Body of pancreas (tissue), 4 donors: ENCODE results near the gene SH3GLB2. TPM values are rescaled to one million over a fixed set of nuclear protein-coding genes. Genes with fewer than 3 reads are reported as not detected.

Experiments
- ATAC-seq: fragments of 150-250 bp; one replicate; pipeline ENCODE4 v1.9.1; 2016
- DNase-seq, 4 donors: peaks; one replicate each; pipeline ENCODE4 v3.0.0-alpha.2; 2019
- H3K27ac ChIP-seq, 4 donors: fragments of 200-600 bp; sonication (generic); 1 replicate in 3 of 4; 2 replicates in 1 of 4; pipeline versions ENCODE4 v1.5.1 to v1.6.1; 2016 to 2019; ENCODE audit warnings: mild to moderate bottlenecking in 1 of 4, mixed read lengths in 1 of 4, moderate library complexity in 1 of 4
- H3K27me3 ChIP-seq, 2 donors: fragments of 200-600 bp; sonication (generic); one replicate each; pipeline ENCODE4 v1.6.0; 2016; ENCODE audit warnings: mild to moderate bottlenecking in 1 of 2
- H3K36me3 ChIP-seq, 2 donors: fragments of 200-600 bp; sonication (generic); replicated peaks in 1 of 2; 2 replicates each; pipeline ENCODE4 v1.5.1; 2016; ENCODE audit warnings: low read depth in 2 of 2; ENCODE audit not compliant: insufficient read depth in 1 of 2
- H3K4me1 ChIP-seq: fragments of 200-600 bp; sonication (generic); one replicate; pipeline ENCODE4 v1.6.0; 2016
- H3K4me3 ChIP-seq, 2 donors: fragments of 200-600 bp; sonication (generic); 1 replicate in 1 of 2; 2 replicates in 1 of 2; pipeline ENCODE4 v1.5.1; 2016 to 2019
- H3K9me3 ChIP-seq, 3 donors: fragments of 200-600 bp; sonication (generic); 1 replicate in 2 of 3; 2 replicates in 1 of 3; pipeline ENCODE4 v1.5.1; 2016
- CTCF ChIP-seq, 7 experiments: fragments of 450-650 bp in 4 of 7; fragments of 200-600 bp in 3 of 7; sonication (generic) in 3 of 7; IDR thresholded peaks; one replicate each; pipeline ENCODE4 v1.5.1; 2016 to 2019; ENCODE audit warnings: antibody characterized with exemption in 7 of 7
- POLR2A ChIP-seq, 3 donors: fragments of 450-650 bp; IDR thresholded peaks; one replicate each; pipeline ENCODE4 v1.6.1; 2016; ENCODE audit warnings: antibody characterized with exemption in 3 of 3, mild to moderate bottlenecking in 2 of 3
- WGBS, 2 donors: methylation state at CpG; one replicate each; pipeline ENCODE4 v1.1.5; 2017; 5-methylcytosine and 5-hydroxymethylcytosine counted together
- intact Hi-C: fragments of 100-400 bp; cut with DNase I; formaldehyde crosslinking; loops from one replicate; pipeline ENCODE4 v1.15.1; 2023
- total RNA-seq, 2 donors: library from RNA; depleted of rRNA; stranded (reverse); fragments of >200 nt; gene quantifications; one replicate each; pipeline ENCODE4 v1.1.0, GENCODE V29; 2016

SH3GLB2 gene
- total RNA-seq, 2 donors from 2014 or later: 104 to 108 TPM

GRCh38 chr9:129030191-129030590 lies 2.1 kb upstream of the SH3GLB2 start:
- intact Hi-C loops: no loop called here
- peaks cover 20% of the 10 kb centered on the region for H3K4me1 ChIP-seq
- no peak overlapping the region for H3K4me3 ChIP-seq
- DNase-seq: no peak
- no peak for ATAC-seq
- TF ChIP-seq POLR2A (IDR thresholded peaks at IDR 0.05) (no peak), CTCF (IDR thresholded peaks at IDR 0.05) (no peak)
- H3K27me3 ChIP-seq: no peaks in the 10 kb centered on the region
- no peaks in the 10 kb centered on the region for H3K9me3 ChIP-seq
- no peaks in the 10 kb centered on the region for H3K36me3 ChIP-seq
- no peak overlapping the region for H3K27ac ChIP-seq

- 1% methylated on average over 33 of the region's 47 CpGs; no CpG with 5 or more reads in 1 of the 2 donors for WGBS, 2 donors
- TF ChIP-seq POLR2A (IDR thresholded peaks at IDR 0.05) (no peak), CTCF (IDR thresholded peaks at IDR 0.05) (peak in 1 of 7 experiments; percentile 3)
- peak; percentile 56 for ATAC-seq
- H3K36me3 ChIP-seq: no peaks in the 10 kb centered on the region
- H3K9me3 ChIP-seq: no peaks in the 10 kb centered on the region
- peak overlapping the region; percentile 65 to 89 (median 78) for H3K27ac ChIP-seq
- H3K4me1 ChIP-seq: peaks cover 32% of the 10 kb centered on the region
- H3K27me3 ChIP-seq: no peaks in the 10 kb centered on the region
- DNase-seq: peak; percentile 75 to 80 (median 78)
- H3K4me3 ChIP-seq: peak overlapping the region; percentile 21
- intact Hi-C loops: no loop called here
Observed at GRCh38 chr9:129027685-129028191, 393 bp downstream of the SH3GLB2 start.

GRCh38 chr9:129027224-129027684 lies 877 bp downstream of the SH3GLB2 start:
- Histone ChIP-seq H3K4me3 (peak overlapping the region; percentile 21), H3K27ac (peak overlapping the region; percentile 65 to 89 (median 78)), H3K9me3 (no peaks in the 10 kb centered on the region), H3K27me3 (no peaks in the 10 kb centered on the region), H3K4me1 (peaks cover 34% of the 10 kb centered on the region), H3K36me3 (no peaks in the 10 kb centered on the region)
- DNase-seq (no peak), ATAC-seq (no peak)
- WGBS, 2 donors: 5 to 9% methylated on average over 4 to 9 of the region's 9 CpGs
- intact Hi-C loops: no loop called here
- TF ChIP-seq CTCF (IDR thresholded peaks at IDR 0.05): peak in 1 of 7 experiments; percentile 4
- no peak for TF ChIP-seq POLR2A (IDR thresholded peaks at IDR 0.05)

- H3K4me3 ChIP-seq: no peak overlapping the region
- WGBS, 2 donors: 19 to 25% methylated on average over 9 to 17 of the region's 17 CpGs
- intact Hi-C loops: no loop called here
- no peaks in the 10 kb centered on the region for H3K27me3 ChIP-seq
- peak; percentile 18 for ATAC-seq
- H3K4me1 ChIP-seq: peaks cover 34% of the 10 kb centered on the region
- no peaks in the 10 kb centered on the region for H3K9me3 ChIP-seq
- DNase-seq: peak; percentile 65 to 80 (median 78)
- TF ChIP-seq CTCF (IDR thresholded peaks at IDR 0.05) (no peak), POLR2A (IDR thresholded peaks at IDR 0.05) (no peak)
- no peaks in the 10 kb centered on the region for H3K36me3 ChIP-seq
- H3K27ac ChIP-seq: peak overlapping the region; percentile 65 to 89 (median 78)
Observed at GRCh38 chr9:129026442-129027223, 1.5 kb downstream of the SH3GLB2 start.
